C4-2B (cell line): ENCODE results near the gene CDC42BPG.
A peak's percentile ranks its signal among the peaks of the same experiment; 100 is the strongest.

Source experiments
- H3K27ac ChIP-seq: fragments of 450-650 bp; 2 replicates; pipeline ENCODE4 v1.5.1; 2017
- ZFX ChIP-seq: fragments of 450-650 bp; IDR thresholded peaks from 2 replicates; pipeline ENCODE4 v1.6.1; 2017
- TF ChIP-seq, protein P1 (sequence below): fragments of 450-650 bp; conservative IDR thresholded peaks from 2 replicates; pipeline ENCODE4 v1.5.1; 2017; ENCODE audit warnings: mild to moderate bottlenecking

Gene CDC42BPG

DNA sequence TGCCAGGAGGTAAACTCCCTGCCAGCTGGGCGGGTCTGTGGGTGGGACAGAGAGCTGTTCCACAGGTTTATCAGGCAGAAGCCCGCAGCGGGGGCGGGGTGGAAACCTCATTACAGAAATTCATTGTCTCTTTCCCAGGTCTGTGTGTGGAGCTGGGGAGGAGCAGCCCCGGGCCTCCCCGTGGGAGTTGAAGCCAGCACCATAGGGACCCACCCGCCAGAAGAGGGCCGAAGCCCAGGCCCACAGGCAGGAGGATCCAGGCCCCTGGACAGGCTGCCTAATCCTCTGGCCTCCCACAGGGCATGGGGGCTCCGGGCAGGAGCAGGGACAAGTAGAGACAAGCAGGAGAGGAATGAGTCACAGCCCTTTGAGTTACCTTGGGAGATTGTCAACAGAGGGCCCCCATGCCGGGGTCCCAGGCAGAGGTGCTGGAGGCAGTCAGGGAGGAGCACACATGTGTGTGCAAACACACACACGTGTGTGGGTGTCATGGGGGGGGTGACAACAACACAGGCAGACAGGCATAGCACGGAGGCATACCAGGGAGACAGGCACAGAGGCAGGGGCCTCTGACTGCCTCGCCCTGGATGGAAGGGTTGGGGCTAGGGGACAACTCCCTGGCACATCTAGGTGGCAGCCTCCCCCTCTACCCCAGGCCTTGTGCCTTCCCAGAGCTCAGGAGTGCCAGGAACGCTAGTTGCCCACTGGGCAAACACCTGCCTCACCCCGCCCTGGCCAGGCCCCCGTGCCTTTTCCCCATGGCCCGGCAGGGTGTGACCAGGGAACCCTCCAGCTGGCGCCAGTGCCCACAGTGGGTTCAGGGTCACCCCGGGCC, 1.4 kb downstream of the CDC42BPG start:
- TF ChIP-seq, protein P1, sequence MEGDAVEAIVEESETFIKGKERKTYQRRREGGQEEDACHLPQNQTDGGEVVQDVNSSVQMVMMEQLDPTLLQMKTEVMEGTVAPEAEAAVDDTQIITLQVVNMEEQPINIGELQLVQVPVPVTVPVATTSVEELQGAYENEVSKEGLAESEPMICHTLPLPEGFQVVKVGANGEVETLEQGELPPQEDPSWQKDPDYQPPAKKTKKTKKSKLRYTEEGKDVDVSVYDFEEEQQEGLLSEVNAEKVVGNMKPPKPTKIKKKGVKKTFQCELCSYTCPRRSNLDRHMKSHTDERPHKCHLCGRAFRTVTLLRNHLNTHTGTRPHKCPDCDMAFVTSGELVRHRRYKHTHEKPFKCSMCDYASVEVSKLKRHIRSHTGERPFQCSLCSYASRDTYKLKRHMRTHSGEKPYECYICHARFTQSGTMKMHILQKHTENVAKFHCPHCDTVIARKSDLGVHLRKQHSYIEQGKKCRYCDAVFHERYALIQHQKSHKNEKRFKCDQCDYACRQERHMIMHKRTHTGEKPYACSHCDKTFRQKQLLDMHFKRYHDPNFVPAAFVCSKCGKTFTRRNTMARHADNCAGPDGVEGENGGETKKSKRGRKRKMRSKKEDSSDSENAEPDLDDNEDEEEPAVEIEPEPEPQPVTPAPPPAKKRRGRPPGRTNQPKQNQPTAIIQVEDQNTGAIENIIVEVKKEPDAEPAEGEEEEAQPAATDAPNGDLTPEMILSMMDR = no peak
- no peak for TF ChIP-seq ZFX
- H3K27ac ChIP-seq = peak overlapping the region; percentile 83

DNA sequence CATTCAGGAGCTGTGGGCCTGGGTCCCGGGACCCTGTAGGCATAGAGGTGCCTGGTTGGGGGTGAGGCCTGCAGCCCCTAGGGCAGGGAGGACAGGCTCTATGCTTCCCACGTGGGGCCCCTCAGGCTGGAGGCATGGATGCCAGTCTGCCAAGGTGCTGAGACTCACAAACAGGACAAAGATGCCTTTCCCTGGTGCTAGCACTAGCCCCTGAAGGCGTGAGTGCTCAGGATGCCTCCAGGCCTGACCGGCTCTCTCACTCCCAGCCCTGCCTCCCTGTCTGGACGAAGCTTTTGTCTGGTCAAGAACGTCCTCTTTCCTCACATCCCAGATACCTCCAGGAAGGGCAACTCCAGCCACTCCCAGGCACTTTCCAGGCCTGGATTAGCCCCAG, 2.1 kb downstream of the CDC42BPG start:
- peak overlapping the region; percentile 83 for H3K27ac ChIP-seq
- no peak for TF ChIP-seq ZFX
- TF ChIP-seq, protein P1 = no peak

DNA sequence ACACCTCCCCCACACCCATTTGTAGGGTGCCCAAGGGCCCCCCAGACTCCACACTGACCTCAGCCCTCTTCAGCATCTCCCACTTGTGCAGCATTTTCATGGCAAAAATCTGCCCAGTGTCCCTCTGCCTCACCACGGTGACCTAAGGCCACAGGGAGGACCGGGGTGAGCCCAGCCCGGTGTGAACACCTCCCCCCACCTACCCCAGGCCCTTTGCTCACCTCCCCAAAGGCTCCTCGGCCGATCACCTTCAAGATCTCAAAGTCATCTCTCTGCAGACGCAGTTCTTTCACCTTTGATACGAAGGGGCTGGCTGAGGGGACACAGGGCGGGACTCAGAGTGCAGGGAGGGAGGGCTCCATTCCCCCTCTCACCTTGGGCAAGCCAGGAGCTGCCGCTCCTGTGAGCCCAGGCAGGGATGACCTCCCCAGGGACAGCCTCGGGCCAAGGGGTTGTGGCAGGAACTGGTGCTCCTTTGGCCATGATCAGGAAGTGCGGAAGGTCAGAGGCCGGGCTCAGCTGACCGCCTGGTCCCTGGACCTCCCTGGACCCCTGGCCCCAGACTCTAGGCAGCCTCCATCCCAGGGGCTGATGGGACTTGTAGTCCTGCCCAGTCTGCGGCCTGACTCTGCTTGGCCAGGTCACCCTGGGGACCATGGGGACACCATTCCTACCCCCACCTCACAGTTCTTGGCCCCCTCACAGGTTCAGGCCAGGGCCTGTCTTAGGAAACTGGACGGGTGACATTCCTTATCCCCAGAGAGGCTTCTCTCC, 2.7 kb downstream of the CDC42BPG start:
- H3K27ac ChIP-seq = peak overlapping the region; percentile 83
- TF ChIP-seq, protein P1 = no peak
- no peak for TF ChIP-seq ZFX

DNA sequence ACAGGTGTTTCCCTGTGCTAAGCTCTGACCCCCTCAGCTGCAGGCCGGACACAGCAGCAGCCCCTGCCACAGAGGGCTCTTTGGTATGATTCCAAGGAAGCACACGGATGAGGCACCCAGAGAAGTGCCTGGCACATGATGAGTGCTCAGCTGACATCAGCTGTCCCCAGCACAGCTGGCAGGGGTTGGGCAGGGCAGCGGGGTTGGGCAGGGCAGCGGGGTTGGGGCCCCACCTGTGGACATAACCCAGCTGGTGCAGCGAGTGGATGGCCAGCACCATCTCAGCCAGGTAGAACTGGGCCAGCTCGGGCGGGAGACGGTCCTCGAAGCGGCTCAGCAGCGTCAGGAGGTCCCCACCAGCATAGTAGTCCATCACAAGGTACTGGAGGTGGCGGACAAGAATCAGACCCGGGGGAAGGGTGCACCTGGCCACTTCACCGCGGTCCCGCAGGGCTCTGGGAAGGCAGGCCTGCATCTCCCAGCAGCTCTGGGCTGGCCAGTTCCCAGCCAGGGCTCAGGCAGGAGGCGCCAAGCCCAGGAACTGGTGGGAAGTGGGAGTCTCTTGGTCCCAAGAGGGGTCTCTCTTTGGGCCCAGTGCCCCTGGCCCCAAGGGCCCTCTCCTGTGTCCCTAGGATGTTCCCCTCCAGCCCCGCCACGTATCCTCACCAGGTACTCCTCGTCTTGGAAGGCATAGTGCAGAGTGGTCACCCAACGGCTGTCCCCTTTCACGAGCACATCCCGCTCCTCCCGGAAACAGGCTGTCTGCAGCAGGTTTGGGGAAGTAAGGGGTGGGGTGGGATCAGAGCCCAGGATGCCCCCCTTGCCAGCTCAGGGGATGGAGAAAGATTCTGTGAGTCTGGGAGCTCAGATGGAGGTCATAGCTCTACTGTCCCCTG, 4.3 kb downstream of the CDC42BPG start:
- no peak overlapping the region for H3K27ac ChIP-seq
- TF ChIP-seq ZFX = no peak
- TF ChIP-seq, protein P1 = no peak

DNA sequence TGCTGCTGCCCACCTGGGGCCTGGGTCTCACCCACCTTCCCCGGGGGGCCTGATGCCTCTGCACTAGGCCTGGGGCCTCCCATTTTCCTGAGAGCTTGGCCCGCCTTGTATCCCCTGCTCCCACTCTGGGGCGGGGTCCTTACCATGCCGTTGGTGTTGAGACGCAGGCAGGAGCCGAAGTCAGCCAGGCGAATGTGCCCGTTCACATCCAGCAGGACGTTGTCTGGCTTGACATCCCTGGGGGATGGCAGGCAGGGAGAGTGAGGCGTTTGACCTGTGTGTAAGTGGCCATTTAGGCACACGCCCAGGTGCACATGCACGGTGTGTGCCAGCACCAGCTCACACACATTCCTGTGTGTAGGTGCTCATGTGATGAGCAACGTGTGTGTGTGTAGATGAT, 5.1 kb downstream of the CDC42BPG start:
- TF ChIP-seq, protein P1 = no peak
- TF ChIP-seq ZFX = no peak
- no peak overlapping the region for H3K27ac ChIP-seq

DNA sequence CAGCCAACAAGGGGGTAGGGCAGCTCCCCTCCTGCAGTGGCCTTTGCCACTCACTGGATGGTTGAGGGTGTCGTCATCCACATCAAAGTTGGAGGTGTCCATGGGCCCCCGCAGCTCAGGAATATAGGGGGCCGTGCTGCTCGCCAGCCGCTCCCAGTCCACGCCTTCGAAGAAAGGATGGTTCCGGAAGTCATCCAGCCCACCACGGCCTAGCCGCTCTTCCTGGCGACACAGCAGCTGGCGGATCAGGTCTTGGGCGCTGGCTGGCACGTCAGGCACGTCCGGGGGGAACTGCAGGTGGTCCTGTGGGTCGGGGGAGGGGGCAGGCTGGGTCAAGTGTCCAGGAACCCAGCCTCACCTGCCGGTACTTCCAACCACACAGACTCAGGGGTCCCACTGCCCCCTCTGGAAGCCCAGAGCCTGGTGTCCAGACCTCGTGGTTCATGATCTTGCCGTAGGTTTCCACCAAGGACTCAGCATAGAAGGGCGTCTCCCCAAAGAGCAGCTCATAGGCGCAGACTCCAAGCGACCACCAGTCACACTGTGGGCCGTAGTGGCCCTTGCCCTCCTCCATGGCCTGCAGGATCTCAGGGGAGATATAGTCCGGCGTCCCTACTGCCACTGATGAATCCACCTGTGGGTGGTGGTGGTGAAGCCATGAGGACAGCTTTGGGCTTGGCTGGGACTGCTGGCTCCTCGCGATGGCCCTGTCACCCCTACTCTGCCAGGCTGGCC, 5.7 kb downstream of the CDC42BPG start:
- TF ChIP-seq, protein P1 = no peak
- no peak for TF ChIP-seq ZFX
- H3K27ac ChIP-seq = no peak overlapping the region
